ENCODE data around the gene CYTH4.
"Not testable (repeated sequence)": the region's sequence is repeated elsewhere in the genome, so short reads cannot be mapped to it uniquely, and the experiment has no call there.

Gene CYTH4

GRCh38 chr22:37244114-37244921, 38.0 kb upstream of the CYTH4 start, which contains the start of gene RAC2:
RAC2 (minus strand) TSS chr22:37244269; CDS start chr22:37244148, 121 bp downstream.
- H3K4me3 ChIP-seq (replicated peaks; ENCODE audit: low read depth, low read length): peak within 1 kb of the TSS; percentile 39
- no peak for DNase-seq (ENCODE audit: extremely low read depth, low read depth)
- TF ChIP-seq CTCF (IDR thresholded peaks at IDR 0.05; ENCODE audit: low read depth, low read length, missing control alignments): no peak

GRCh38 chr22:37244922-37245722, 37.2 kb upstream of the CYTH4 start:
- no peak for TF ChIP-seq CTCF (IDR thresholded peaks at IDR 0.05; ENCODE audit: low read depth, low read length, missing control alignments)
- H3K4me3 ChIP-seq (replicated peaks; ENCODE audit: low read depth, low read length): no peak overlapping the region
- DNase-seq (ENCODE audit: extremely low read depth, low read depth): no peak

GRCh38 chr22:37245740-37246139, 36.6 kb upstream of the CYTH4 start:
- no peak overlapping the region for H3K4me3 ChIP-seq (replicated peaks; ENCODE audit: low read depth, low read length)
- no peak for TF ChIP-seq CTCF (IDR thresholded peaks at IDR 0.05; ENCODE audit: low read depth, low read length, missing control alignments)

GRCh38 chr22:37248251-37248650, 34.1 kb upstream of the CYTH4 start:
- no peak for DNase-seq (ENCODE audit: extremely low read depth, low read depth)
- TF ChIP-seq CTCF (IDR thresholded peaks at IDR 0.05; ENCODE audit: low read depth, low read length, missing control alignments): no peak
- no peak overlapping the region for H3K4me3 ChIP-seq (replicated peaks; ENCODE audit: low read depth, low read length)

More at GRCh38 chr22:37245740-37246139, 36.6 kb upstream of the CYTH4 start:
- no peak for DNase-seq (ENCODE audit: extremely low read depth, low read depth)

- no peak for TF ChIP-seq CTCF (IDR thresholded peaks at IDR 0.05; ENCODE audit: low read depth, low read length, missing control alignments)
- no peak overlapping the region for H3K4me3 ChIP-seq (replicated peaks; ENCODE audit: low read depth, low read length)
- no peak for DNase-seq (ENCODE audit: extremely low read depth, low read depth)
Observed at GRCh38 chr22:37249986-37250385, 32.3 kb upstream of the CYTH4 start.

- H3K4me3 ChIP-seq (replicated peaks; ENCODE audit: low read depth, low read length); DNase-seq (ENCODE audit: extremely low read depth, low read depth): not testable (repeated sequence)
Observed at GRCh38 chr22:37251836-37252235, 30.5 kb upstream of the CYTH4 start.

- TF ChIP-seq CTCF (IDR thresholded peaks at IDR 0.05; ENCODE audit: low read depth, low read length, missing control alignments): peak; percentile 25
- H3K4me3 ChIP-seq (replicated peaks; ENCODE audit: low read depth, low read length): no peak overlapping the region
- no peak for DNase-seq (ENCODE audit: extremely low read depth, low read depth)
Observed at GRCh38 chr22:37253126-37253660, 29.1 kb upstream of the CYTH4 start.

All from HFF-Myc (cell line).